HepG2 (cell line): ENCODE data around the gene EGFR. TPM values are rescaled to one million over a fixed set of nuclear protein-coding genes. Genes with fewer than 3 reads are reported as not detected.

Source experiments
- AGO2 ChIP-seq: fragments of 200-400 bp; formaldehyde crosslinking; optimal IDR thresholded peaks from 2 replicates; pipeline ENCODE3; 2017; ENCODE audit warnings: mild to moderate bottlenecking, low read depth, low read length, moderate library complexity
- AHR ChIP-seq: IDR thresholded peaks from 2 replicates; pipeline ENCODE4 v1.6.1; 2018; ENCODE audit warnings: missing genetic modification reagents, missing compliant biosample characterization
- ATF7 ChIP-seq, 2 experiments: fragments of 450-650 bp in 1 of 2; sonication (generic) in 1 of 2; formaldehyde crosslinking in 1 of 2; IDR thresholded peaks; 2 replicates each; pipeline versions ENCODE4 v1.4.0 to v1.6.1; 2016 to 2020; ENCODE audit warnings: antibody characterized with exemption in 1 of 2, mild to moderate bottlenecking in 1 of 2, missing genetic modification reagents in 1 of 2
- CCDC6 ChIP-seq: sonication (generic); formaldehyde crosslinking; IDR thresholded peaks from 2 replicates; pipeline ENCODE4 v1.8.1; 2022; ENCODE audit warnings: mild to moderate bottlenecking, missing genetic modification reagents, moderate library complexity
- NCOA5 ChIP-seq: sonication (generic); formaldehyde crosslinking; IDR thresholded peaks from 2 replicates; pipeline ENCODE4 v1.4.0; 2020; ENCODE audit warnings: missing genetic modification reagents
- NFYC ChIP-seq: IDR thresholded peaks from 2 replicates; pipeline ENCODE4 v1.6.1; 2016; ENCODE audit warnings: missing genetic modification reagents, missing compliant biosample characterization
- PTBP1 ChIP-seq: fragments of 200-400 bp; formaldehyde crosslinking; IDR thresholded peaks from 2 replicates; pipeline ENCODE4 v1.6.1; 2018; ENCODE audit warnings: low read length, low read depth; ENCODE audit not compliant: poor library complexity, severe bottlenecking
- RCOR2 ChIP-seq: IDR thresholded peaks from 2 replicates; pipeline ENCODE4 v1.6.1; 2016; ENCODE audit warnings: missing biosample characterization, missing genetic modification reagents
- SP140L ChIP-seq: sonication (generic); formaldehyde crosslinking; IDR thresholded peaks from 2 replicates; pipeline ENCODE4 v1.4.0; 2020; ENCODE audit warnings: missing genetic modification reagents, borderline replicate concordance
- YEATS2 ChIP-seq: sonication (generic); formaldehyde crosslinking; IDR thresholded peaks from 2 replicates; pipeline ENCODE4 v1.4.0; 2020; ENCODE audit warnings: missing genetic modification reagents, borderline replicate concordance
- ZC3H13 ChIP-seq: sonication (generic); formaldehyde crosslinking; IDR thresholded peaks from 2 replicates; pipeline ENCODE4 v1.8.1; 2023; ENCODE audit warnings: mild to moderate bottlenecking, missing genetic modification reagents, moderate library complexity
- ZGPAT ChIP-seq: IDR thresholded peaks from 2 replicates; pipeline ENCODE4 v1.6.1; 2016; ENCODE audit warnings: mild to moderate bottlenecking
- ZNF3 ChIP-seq: IDR thresholded peaks from 2 replicates; pipeline ENCODE4 v1.7.0; 2017; ENCODE audit warnings: inconsistent platforms
- ZNF30 ChIP-seq: sonication (generic); formaldehyde crosslinking; IDR thresholded peaks from 2 replicates; pipeline ENCODE4 v1.5.0; 2020; ENCODE audit warnings: mild to moderate bottlenecking, missing genetic modification reagents
- ZNF569 ChIP-seq: sonication (generic); formaldehyde crosslinking; IDR thresholded peaks from 2 replicates; pipeline ENCODE4 v1.5.0; 2020; ENCODE audit warnings: mild to moderate bottlenecking, missing genetic modification reagents, moderate library complexity, borderline replicate concordance
- ZNF577 ChIP-seq: sonication (generic); formaldehyde crosslinking; IDR thresholded peaks from 2 replicates; pipeline ENCODE4 v1.4.0; 2020; ENCODE audit warnings: mild to moderate bottlenecking, low read depth, missing genetic modification reagents, borderline replicate concordance
- ZNF580 ChIP-seq: IDR thresholded peaks from 2 replicates; pipeline ENCODE4 v1.6.1; 2016; ENCODE audit warnings: low read depth, borderline replicate concordance
- ZNF780A ChIP-seq: sonication (generic); formaldehyde crosslinking; IDR thresholded peaks from 2 replicates; pipeline ENCODE4 v1.8.0; 2022; ENCODE audit warnings: mild to moderate bottlenecking, missing genetic modification reagents, moderate library complexity
- ZNF841 ChIP-seq: sonication (generic); formaldehyde crosslinking; IDR thresholded peaks from 2 replicates; pipeline ENCODE4 v1.8.1; 2023; ENCODE audit warnings: missing genetic modification reagents, borderline replicate concordance
- polyA plus RNA-seq, 8 experiments: library from polyadenylated mRNA; depleted of rRNA in 3 of 8; stranded (reverse) in 7 of 8; unstranded in 1 of 8; fragments of >200 nt; fragmentation: Illumina TruSeq in 4 of 8; extraction: Trizol in 4 of 8; gene quantifications; 2 replicates each; pipeline versions ENCODE4 v1.2.1 to v1.2.3, GENCODE V29; 2011 to 2016; ENCODE audit warnings: low read depth in 4 of 8, missing spikeins in 1 of 8, mixed read lengths in 1 of 8; ENCODE audit not compliant: insufficient read depth in 1 of 8
- total RNA-seq, 5 experiments: library from RNA; depleted of rRNA; stranded (reverse); fragments of >200 nt; fragmentation: Illumina TruSeq; extraction: Trizol; gene quantifications; 2 replicates each; pipeline ENCODE4 v1.2.3, GENCODE V29; 2016; ENCODE audit warnings: low read depth in 1 of 5
- TF ChIP-seq, protein P1 (sequence below): sonication (generic); formaldehyde crosslinking; IDR thresholded peaks from 2 replicates; pipeline ENCODE4 v1.5.1; 2020; ENCODE audit warnings: missing genetic modification reagents, mild to moderate bottlenecking, borderline replicate concordance
- TF ChIP-seq, protein P2 (sequence below): sonication (generic); formaldehyde crosslinking; IDR thresholded peaks from 2 replicates; pipeline ENCODE4 v1.8.1; 2023; ENCODE audit warnings: missing genetic modification reagents, inconsistent platforms, borderline replicate concordance
- TF ChIP-seq, protein P3 (sequence below): IDR thresholded peaks from 2 replicates; pipeline ENCODE4 v1.6.1; 2016; ENCODE audit warnings: low read depth, control low read depth
- TF ChIP-seq, protein P4 (sequence below): sonication (generic); formaldehyde crosslinking; IDR thresholded peaks from 2 replicates; pipeline ENCODE4 v1.4.0; 2020; ENCODE audit warnings: mild to moderate bottlenecking, missing genetic modification reagents

Gene EGFR
- total and polyA plus RNA-seq, 2 of the 13 experiments (the other 11 are each of a cell fraction or from before 2014, with no cell fraction given) = 7.0 to 10.0 TPM

- TF ChIP-seq, protein P1, sequence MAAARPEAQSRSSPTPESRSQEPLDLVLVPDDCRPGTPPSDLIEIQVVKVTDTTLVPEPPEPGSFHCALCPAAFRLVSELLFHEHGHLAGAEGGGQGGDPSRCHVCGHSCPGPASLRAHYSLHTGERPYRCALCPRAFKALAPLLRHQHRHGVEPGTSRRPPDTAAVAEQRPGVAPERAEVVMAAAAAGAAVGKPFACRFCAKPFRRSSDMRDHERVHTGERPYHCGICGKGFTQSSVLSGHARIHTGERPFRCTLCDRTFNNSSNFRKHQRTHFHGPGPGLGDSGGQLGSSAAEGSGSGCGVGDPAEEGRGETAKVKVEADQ (CRISPR knock-in tag) = 0 out of 2 replicates have a peak, but pooled peaks have one; percentile 64
- TF ChIP-seq PTBP1 = no peak
- TF ChIP-seq CCDC6 (CRISPR knock-in tag) = no peak
- TF ChIP-seq NCOA5 = no peak
- TF ChIP-seq ZNF841 = no peak
- TF ChIP-seq, protein P2, sequence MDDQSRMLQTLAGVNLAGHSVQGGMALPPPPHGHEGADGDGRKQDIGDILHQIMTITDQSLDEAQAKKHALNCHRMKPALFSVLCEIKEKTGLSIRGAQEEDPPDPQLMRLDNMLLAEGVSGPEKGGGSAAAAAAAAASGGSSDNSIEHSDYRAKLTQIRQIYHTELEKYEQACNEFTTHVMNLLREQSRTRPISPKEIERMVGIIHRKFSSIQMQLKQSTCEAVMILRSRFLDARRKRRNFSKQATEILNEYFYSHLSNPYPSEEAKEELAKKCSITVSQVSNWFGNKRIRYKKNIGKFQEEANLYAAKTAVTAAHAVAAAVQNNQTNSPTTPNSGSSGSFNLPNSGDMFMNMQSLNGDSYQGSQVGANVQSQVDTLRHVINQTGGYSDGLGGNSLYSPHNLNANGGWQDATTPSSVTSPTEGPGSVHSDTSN (CRISPR knock-in tag) = no peak
- no peak for TF ChIP-seq ATF7 (IDR thresholded peaks at IDR 0.05)
- TF ChIP-seq ATF7 (CRISPR knock-in tag; IDR thresholded peaks at IDR 0.05) = peak; percentile 50
- no peak for TF ChIP-seq ZNF30
- TF ChIP-seq ZNF3 (CRISPR knock-in tag) = no peak
- TF ChIP-seq ZNF580 = 0 out of 2 replicates have a peak, but pooled peaks have one; percentile 36
- TF ChIP-seq NFYC = no peak
- no peak for TF ChIP-seq ZNF780A
- no peak for TF ChIP-seq ZNF577 (CRISPR knock-in tag)
- TF ChIP-seq ZC3H13 (CRISPR knock-in tag) = no peak
- no peak for TF ChIP-seq YEATS2
- TF ChIP-seq AHR (CRISPR knock-in tag) = no peak
- TF ChIP-seq, protein P3, sequence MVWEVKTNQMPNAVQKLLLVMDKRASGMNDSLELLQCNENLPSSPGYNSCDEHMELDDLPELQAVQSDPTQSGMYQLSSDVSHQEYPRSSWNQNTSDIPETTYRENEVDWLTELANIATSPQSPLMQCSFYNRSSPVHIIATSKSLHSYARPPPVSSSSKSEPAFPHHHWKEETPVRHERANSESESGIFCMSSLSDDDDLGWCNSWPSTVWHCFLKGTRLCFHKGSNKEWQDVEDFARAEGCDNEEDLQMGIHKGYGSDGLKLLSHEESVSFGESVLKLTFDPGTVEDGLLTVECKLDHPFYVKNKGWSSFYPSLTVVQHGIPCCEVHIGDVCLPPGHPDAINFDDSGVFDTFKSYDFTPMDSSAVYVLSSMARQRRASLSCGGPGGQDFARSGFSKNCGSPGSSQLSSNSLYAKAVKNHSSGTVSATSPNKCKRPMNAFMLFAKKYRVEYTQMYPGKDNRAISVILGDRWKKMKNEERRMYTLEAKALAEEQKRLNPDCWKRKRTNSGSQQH (CRISPR knock-in tag) = peak; percentile 76; the same call in 1 of the 2 replicates
- TF ChIP-seq RCOR2 (CRISPR knock-in tag) = peak; percentile 77; the same call in 1 of the 2 replicates
- TF ChIP-seq, protein P4, sequence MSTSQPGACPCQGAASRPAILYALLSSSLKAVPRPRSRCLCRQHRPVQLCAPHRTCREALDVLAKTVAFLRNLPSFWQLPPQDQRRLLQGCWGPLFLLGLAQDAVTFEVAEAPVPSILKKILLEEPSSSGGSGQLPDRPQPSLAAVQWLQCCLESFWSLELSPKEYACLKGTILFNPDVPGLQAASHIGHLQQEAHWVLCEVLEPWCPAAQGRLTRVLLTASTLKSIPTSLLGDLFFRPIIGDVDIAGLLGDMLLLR (CRISPR knock-in tag) = 0 out of 2 replicates have a peak, but pooled peaks have one; percentile 63
- TF ChIP-seq ZGPAT (CRISPR knock-in tag) = 0 out of 2 replicates have a peak, but pooled peaks have one; percentile 68
- TF ChIP-seq AGO2 = no peak
- TF ChIP-seq ZNF569 (CRISPR knock-in tag) = no peak
- no peak for TF ChIP-seq SP140L (CRISPR knock-in tag)
Measured at GRCh38 chr7:55177589-55178261, 158.9 kb downstream of the EGFR start (continued).
